ENCODE results near the gene CA10. TPM values are rescaled to one million over a fixed set of nuclear protein-coding genes. Genes with fewer than 3 reads are reported as not detected.

The CA10 gene
- total and polyA plus RNA-seq, 2 of the 4 experiments (the other 2 are of a cell fraction), result not detected

DNA sequence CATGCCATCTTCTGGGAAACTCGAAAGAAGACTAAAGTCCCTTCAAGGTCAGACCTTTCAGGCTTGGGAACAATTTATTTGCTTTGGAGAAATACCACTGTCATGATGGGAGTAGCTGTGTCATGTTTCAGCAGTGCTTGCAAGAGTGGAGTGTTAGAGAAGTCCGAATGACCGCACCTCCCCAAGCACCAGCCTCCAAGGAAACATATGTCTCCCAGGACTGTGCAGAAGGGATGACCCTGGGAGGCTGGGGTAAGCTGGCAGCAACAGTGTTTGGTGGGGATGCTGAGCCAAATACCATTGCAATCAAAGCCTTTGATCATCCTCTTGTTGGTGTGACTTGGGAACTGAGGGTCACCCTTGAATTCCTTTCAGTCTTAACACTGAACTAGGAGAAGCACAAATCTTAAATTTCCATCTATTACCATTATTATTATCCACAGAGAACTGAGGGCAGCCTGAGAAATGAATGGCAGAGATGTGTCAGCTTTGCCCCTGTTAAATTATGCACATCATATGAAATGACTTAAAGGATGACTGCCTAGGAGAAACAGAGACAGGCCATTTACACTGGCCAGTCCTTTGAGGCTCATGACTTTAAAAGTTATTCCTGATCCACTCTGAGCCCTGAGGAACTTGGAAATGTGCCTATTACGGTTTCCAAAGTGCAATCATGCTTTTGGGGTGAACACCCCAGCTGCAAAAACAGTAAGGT lies 244.9 kb downstream of the CA10 start:
- H3K79me1 ChIP-seq (ENCODE audit: low read depth in 1 of 2, low read length in 2 of 2), result no peaks in the 10 kb centered on the region
- H3K4me3 ChIP-seq (ENCODE audit: insufficient read depth, low read depth, low read length), result no peak overlapping the region
- H2BK5ac ChIP-seq (ENCODE audit: low read depth, low read length, poor library complexity, severe bottlenecking), result no peak overlapping the region
- H2BK20ac ChIP-seq (ENCODE audit: low read depth, low read length), result no peak overlapping the region
- no peak overlapping the region for H3K27ac ChIP-seq (ENCODE audit: insufficient read depth, low read length)
- H3K4me2 ChIP-seq (ENCODE audit: low read depth, low read length), result no peak overlapping the region
- no peaks in the 10 kb centered on the region for H3K36me3 ChIP-seq (ENCODE audit: control insufficient read depth, insufficient read depth, low read length)
- TF ChIP-seq RFX5 (IDR thresholded peaks at IDR 0.05; ENCODE audit: low read depth, low read length) (no peak), RCOR1 (IDR thresholded peaks at IDR 0.05; ENCODE audit: insufficient replicate concordance, low read length) (no peak), SMC3 (IDR thresholded peaks at IDR 0.05; ENCODE audit: low read depth, low read length) (no peak), BHLHE40 (IDR thresholded peaks at IDR 0.05; ENCODE audit: low read depth, low read length) (no peak), FOS (IDR thresholded peaks at IDR 0.05; ENCODE audit: low read depth, low read length) (no peak), CEBPB (IDR thresholded peaks at IDR 0.05; ENCODE audit: low read depth, low read length) (no peak), MXI1 (IDR thresholded peaks at IDR 0.05; ENCODE audit: borderline replicate concordance, low read depth, low read length) (no peak), CHD1 (IDR thresholded peaks at IDR 0.05; ENCODE audit: low read depth, low read length) (no peak), POLR2A (IDR thresholded peaks at IDR 0.05; ENCODE audit: low read depth, low read length) (no peak), NFE2L2 (IDR thresholded peaks at IDR 0.05; ENCODE audit: low read depth, low read length) (no peak), RAD21 (IDR thresholded peaks at IDR 0.05; ENCODE audit: low read length) (no peak), MAZ (IDR thresholded peaks at IDR 0.05; ENCODE audit: borderline replicate concordance, low read depth, low read length) (no peak), MAFK (IDR thresholded peaks at IDR 0.05; ENCODE audit: low read depth, low read length) (no peak)
- TF ChIP-seq, protein P1, sequence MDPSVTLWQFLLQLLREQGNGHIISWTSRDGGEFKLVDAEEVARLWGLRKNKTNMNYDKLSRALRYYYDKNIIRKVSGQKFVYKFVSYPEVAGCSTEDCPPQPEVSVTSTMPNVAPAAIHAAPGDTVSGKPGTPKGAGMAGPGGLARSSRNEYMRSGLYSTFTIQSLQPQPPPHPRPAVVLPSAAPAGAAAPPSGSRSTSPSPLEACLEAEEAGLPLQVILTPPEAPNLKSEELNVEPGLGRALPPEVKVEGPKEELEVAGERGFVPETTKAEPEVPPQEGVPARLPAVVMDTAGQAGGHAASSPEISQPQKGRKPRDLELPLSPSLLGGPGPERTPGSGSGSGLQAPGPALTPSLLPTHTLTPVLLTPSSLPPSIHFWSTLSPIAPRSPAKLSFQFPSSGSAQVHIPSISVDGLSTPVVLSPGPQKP (IDR thresholded peaks at IDR 0.05; ENCODE audit: borderline replicate concordance, low read depth, low read length), result no peak
- TF ChIP-seq, protein P2, sequence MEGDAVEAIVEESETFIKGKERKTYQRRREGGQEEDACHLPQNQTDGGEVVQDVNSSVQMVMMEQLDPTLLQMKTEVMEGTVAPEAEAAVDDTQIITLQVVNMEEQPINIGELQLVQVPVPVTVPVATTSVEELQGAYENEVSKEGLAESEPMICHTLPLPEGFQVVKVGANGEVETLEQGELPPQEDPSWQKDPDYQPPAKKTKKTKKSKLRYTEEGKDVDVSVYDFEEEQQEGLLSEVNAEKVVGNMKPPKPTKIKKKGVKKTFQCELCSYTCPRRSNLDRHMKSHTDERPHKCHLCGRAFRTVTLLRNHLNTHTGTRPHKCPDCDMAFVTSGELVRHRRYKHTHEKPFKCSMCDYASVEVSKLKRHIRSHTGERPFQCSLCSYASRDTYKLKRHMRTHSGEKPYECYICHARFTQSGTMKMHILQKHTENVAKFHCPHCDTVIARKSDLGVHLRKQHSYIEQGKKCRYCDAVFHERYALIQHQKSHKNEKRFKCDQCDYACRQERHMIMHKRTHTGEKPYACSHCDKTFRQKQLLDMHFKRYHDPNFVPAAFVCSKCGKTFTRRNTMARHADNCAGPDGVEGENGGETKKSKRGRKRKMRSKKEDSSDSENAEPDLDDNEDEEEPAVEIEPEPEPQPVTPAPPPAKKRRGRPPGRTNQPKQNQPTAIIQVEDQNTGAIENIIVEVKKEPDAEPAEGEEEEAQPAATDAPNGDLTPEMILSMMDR (conservative IDR thresholded peaks at IDR 0.05; ENCODE audit: low read depth, low read length), result no peak
- TF ChIP-seq, protein P3, sequence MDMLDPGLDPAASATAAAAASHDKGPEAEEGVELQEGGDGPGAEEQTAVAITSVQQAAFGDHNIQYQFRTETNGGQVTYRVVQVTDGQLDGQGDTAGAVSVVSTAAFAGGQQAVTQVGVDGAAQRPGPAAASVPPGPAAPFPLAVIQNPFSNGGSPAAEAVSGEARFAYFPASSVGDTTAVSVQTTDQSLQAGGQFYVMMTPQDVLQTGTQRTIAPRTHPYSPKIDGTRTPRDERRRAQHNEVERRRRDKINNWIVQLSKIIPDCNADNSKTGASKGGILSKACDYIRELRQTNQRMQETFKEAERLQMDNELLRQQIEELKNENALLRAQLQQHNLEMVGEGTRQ (IDR thresholded peaks at IDR 0.05; ENCODE audit: low read depth, low read length), result no peak
- H2AFZ ChIP-seq (replicated peaks; ENCODE audit: low read length, poor library complexity), result no peak overlapping the region
- H3K4ac ChIP-seq (ENCODE audit: low read depth, low read length), result no peak overlapping the region
- H3K4me1 ChIP-seq (ENCODE audit: control insufficient read depth, insufficient read depth, low read length), result no peaks in the 10 kb centered on the region
- no peak overlapping the region for H3K9ac ChIP-seq (ENCODE audit: low read depth, low read length)
- dilution Hi-C loops (cut with HindIII; ENCODE audit: low sequenced_read_pairs, unreplicated experiment), result no loop called here
- no peak overlapping the region for H3K18ac ChIP-seq (ENCODE audit: low read depth, low read length)
- DNase-seq, result no peak
- BruUV-seq (replicated peaks), result no TSS peak
- CTCF ChIA-PET, result no interaction called here
- no peak overlapping the region for H2AK9ac ChIP-seq (replicated peaks; ENCODE audit: low read depth, low read length, poor library complexity)
- intact Hi-C loops (cut with micrococcal nuclease), result no loop called here
- 0% methylated on average over 1 of the region's 4 CpGs; no CpG with 5 or more reads in 1 of the 2 experiments for WGBS, 2 experiments (ENCODE audit: extremely low coverage in 2 of 2, insufficient read length in 1 of 2)
- H4K91ac ChIP-seq (ENCODE audit: insufficient read depth, low read depth, low read length), result no peak overlapping the region
- H3K56ac ChIP-seq (ENCODE audit: extremely low read depth, insufficient read depth, low read length), result no peak overlapping the region
- no peaks in the 10 kb centered on the region for H3K27me3 ChIP-seq (ENCODE audit: control insufficient read depth, insufficient read depth, low read length)
- no peak overlapping the region for H4K8ac ChIP-seq (ENCODE audit: low read depth in 2 of 2, low read length in 2 of 2)
- H3K9me1 ChIP-seq (ENCODE audit: insufficient read depth, low read length), result no peaks in the 10 kb centered on the region
- peaks cover 16% of the 10 kb centered on the region for H3K9me3 ChIP-seq (ENCODE audit: control insufficient read depth, insufficient read depth, low read length)
- H2AK5ac ChIP-seq (ENCODE audit: low read depth, low read length), result no peak overlapping the region
- H4K5ac ChIP-seq (ENCODE audit: low read depth, low read length), result no peak overlapping the region
- H2BK120ac ChIP-seq (ENCODE audit: low read depth, low read length), result no peak overlapping the region
- POLR2A ChIA-PET (ENCODE audit: unreplicated experiment), result no interaction called here
- H3K14ac ChIP-seq (replicated peaks; ENCODE audit: low read depth, low read length), result no peak overlapping the region
- no peak for ATAC-seq (ENCODE audit: low read depth)
- no peak overlapping the region for H2BK15ac ChIP-seq (ENCODE audit: low read depth, low read length)
- no peaks in the 10 kb centered on the region for H4K20me1 ChIP-seq (ENCODE audit: insufficient read depth, low read length)
- in situ Hi-C loops (cut with MboI; ENCODE audit: low sequenced_read_pairs), result no loop called here
- H3K23ac ChIP-seq (ENCODE audit: low read depth, low read length), result no peak overlapping the region
